NCI-H748 (cell line): Measurements from ENCODE around the gene ZC3H12A.

Experiments used
- DNase-seq: peaks from one replicate; lab custom pipeline; 2025; ENCODE audit not compliant: unreplicated experiment; lab: John Stamatoyannopoulos, UW

Gene ZC3H12A

GRCh38 chr1:37478451-37478881, 4.1 kb downstream of the ZC3H12A start:
- DNase-seq = no peak

GRCh38 chr1:37478890-37479254, 4.5 kb downstream of the ZC3H12A start:
- DNase-seq = no peak

DNA sequence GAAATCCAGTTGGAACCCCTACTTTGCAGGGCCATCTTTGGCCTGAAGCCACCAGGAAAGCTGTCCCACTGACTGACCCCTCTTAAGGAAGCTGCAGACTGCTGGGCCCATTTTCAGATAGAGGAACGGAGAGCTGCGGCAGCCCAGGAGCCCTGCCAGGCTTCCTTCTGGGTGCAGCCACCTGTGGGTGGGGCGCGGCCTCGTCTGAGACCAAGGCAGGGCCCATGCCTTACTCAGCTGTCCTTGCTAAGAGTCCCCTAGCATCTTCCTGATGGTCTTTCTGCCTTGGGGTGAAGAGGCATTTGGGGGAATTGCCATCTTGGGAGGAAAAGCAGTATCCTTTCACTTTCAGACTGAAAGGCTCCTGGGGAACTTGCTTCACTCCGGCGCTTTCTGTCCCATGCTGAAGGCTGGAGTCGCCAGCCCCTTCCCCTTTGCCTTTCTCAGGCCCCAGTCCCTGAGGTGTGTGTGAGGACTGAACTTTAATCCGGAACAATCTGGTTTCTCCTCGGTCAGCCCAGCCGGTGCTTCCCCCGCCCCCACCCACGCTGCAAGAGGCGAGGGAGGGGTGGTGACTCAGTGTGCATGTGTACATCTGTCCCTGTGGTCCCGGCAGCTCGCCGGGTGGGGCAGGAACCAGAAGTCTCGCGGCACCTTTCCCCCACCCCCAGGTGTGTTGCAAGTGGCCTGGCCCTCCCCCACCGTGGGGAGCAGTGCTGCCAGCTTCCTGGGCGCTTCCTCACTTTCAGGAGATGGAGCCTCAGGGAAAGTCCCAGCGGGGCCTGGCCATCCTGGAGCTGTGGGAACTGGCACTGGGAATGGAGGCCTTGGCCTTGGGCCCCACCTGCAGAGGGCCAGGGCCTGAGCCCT, 5.1 kb downstream of the ZC3H12A start:
- DNase-seq = no peak

GRCh38 chr1:37480125-37480466, 5.7 kb downstream of the ZC3H12A start:
- DNase-seq = no peak

DNA sequence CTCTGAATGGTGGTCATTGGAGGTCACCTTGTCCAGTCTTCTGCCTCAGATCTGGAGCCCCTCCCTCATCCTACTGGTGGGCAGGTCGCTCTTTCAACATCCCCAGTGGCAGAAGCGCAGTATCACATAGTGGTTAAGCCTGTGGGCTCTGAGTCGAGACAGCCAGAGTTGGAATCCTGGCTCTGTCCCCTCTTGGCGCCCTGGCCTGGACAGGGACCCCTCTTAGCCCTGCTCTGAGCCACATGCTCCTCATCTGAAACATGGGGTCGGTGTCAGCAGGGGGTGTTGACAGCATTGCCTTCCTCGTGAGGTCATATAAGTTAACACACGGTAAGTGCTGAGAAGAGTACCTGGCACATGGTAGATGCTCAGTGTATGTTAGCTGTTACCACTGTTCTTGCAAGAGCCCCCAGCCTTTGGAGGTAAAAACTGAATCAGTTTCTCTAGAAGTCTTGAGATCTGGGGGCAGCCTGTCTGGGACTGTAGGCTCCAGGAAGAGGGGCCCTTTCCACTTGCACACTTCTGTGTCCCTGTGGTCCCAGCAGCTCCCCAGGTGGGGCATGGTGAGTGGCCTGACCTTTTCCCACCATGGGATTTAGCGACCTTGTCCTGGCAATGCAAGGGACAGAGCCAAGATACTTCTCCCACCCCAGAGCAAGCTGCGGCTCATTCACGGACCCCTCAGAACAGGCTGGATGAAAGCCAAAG, 6.4 kb downstream of the ZC3H12A start:
- no peak for DNase-seq

DNA sequence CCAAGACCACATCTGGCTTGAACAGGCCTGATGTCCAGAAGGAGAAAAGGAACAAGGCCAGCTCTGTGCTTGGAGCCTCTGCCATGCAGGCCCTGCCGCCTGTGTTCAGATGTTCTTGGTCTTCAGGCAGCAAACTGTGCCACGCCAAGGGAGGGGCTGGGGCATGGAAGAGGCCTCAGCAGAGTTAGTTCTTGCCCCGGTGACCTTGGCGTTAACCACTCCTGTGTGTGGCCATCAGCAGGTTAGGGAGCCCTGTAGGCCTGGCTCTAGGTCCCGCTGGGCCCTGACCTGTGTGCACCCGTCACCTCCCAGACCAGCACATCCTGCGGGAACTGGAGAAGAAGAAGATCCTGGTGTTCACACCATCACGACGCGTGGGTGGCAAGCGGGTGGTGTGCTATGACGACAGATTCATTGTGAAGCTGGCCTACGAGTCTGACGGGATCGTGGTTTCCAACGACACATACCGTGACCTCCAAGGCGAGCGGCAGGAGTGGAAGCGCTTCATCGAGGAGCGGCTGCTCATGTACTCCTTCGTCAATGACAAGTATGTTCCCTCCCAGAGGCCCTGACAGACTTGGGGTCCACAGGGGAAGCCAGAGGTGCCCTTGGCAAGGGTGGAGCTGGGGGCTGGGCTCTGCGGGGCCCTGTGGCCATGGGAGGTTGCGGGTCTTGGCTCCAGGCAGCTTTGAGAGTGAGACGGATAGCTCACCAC, 7.1 kb downstream of the ZC3H12A start:
- no peak for DNase-seq

- no peak for DNase-seq
Observed at GRCh38 chr1:37482004-37482785, 7.8 kb downstream of the ZC3H12A start.

DNA sequence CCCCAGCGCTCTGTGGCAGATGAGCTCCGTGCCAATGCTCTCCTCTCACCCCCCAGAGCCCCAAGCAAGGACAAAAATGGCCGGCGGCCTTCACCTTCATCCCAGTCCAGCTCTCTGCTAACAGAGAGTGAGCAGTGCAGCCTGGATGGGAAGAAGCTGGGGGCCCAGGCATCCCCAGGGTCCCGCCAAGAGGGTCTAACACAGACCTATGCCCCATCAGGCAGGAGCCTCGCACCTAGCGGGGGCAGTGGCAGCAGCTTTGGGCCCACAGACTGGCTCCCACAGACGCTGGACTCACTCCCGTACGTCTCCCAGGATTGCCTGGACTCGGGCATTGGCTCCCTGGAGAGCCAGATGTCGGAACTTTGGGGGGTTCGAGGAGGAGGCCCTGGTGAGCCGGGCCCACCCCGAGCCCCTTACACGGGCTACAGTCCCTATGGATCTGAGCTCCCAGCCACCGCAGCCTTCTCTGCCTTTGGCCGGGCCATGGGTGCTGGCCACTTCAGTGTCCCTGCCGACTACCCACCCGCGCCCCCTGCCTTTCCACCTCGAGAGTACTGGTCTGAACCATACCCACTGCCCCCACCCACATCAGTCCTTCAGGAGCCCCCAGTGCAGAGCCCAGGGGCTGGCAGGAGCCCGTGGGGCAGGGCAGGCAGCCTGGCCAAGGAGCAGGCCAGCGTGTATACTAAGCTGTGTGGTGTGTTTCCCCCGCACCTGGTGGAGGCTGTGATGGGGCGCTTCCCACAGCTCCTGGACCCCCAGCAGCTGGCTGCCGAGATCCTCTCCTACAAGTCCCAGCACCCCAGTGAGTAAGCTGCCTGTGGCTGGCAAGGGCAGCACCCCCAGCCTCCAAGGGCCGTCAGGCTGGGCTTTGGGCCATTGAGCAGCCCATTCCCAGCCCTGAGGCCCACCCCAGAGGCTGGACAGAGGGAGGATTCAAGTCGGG, 8.7 kb downstream of the ZC3H12A start:
- DNase-seq = no peak

- DNase-seq = no peak
Observed at GRCh38 chr1:37483785-37484184, 9.4 kb downstream of the ZC3H12A start.

DNA sequence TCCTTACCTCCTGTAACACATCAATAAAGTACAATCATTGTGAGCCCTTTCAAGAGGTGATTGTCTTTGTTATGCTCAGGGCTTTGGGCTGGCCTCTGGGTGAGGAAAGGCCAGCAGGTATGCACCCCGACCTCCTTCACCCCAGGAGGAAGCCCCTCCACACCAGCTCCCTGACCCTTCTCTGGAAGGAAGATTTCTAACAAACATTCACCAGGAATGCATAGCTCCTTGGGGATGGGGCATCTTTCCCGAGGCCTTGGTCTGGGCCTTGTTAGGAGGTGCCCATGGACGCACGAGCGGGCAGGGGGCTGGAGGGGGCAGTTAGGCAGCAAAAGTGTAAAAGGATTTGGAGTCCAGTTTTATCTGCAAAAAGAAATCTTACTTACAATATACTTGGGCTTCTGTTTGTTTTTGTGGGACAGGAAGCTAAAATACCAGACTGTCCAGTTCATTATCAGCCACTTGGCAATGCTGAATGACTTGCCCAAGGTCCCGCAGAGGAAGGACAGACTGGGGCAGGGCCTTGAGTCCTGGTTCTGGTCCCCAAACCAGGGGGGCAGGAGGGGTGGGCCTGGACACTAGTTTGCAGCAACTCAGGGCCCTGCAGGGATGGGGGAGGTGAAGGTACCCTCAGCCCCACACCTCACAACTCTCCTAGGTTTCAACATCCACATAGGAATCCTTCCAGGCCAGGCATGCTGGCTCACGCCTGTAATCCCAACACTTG, 10.1 kb downstream of the ZC3H12A start:
- no peak for DNase-seq

- no peak for DNase-seq
Observed at GRCh38 chr1:37485902-37486679, 11.7 kb downstream of the ZC3H12A start.

DNA sequence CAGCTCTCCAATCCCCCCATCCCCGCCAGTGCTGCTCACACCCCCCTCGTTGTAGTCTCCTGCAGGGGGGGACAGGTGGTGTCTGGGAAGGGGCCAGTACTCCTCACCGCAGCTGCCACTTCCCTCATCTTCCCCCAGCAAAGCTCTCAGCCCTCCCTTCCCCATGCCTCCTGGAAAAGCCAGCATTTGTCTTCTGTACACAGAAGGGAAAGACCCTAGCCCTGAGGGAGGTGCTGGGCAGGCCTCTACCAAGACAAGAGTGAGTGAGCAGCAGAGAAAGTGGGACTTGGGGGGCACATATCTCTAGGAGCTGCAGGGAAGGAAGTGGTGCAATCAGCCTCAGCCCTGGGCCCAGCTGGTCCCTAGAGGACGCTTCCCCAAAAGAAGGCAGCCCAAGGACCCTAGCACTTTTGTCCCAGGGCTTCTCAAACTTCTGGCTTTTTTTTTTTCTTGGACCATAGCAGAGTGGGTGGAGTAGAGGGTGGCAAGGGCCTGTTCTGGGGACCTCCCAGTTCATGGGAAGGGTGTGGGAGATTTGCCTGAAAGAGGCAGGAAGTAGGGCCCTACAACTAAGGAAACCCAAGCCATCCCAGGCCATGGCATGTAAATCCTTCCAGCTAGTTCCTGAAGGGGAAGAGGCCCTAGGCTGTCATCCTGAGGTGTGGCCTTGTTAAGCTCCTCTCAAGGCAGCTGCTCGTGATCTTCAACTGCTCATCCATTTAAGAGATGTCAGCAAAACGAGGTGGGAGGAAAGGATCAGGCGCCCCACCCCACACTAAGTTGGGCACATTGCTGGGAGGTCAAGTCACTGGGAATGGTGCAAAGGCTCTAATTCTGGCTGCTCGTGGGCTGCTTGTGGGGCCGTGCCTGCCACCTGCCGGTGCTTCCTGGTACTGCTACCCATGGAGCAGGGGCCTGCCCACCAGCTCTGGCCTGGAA, 12.6 kb downstream of the ZC3H12A start:
- DNase-seq = peak; percentile 29

- no peak for DNase-seq
Observed at GRCh38 chr1:37487619-37487984, 13.2 kb downstream of the ZC3H12A start.

DNA sequence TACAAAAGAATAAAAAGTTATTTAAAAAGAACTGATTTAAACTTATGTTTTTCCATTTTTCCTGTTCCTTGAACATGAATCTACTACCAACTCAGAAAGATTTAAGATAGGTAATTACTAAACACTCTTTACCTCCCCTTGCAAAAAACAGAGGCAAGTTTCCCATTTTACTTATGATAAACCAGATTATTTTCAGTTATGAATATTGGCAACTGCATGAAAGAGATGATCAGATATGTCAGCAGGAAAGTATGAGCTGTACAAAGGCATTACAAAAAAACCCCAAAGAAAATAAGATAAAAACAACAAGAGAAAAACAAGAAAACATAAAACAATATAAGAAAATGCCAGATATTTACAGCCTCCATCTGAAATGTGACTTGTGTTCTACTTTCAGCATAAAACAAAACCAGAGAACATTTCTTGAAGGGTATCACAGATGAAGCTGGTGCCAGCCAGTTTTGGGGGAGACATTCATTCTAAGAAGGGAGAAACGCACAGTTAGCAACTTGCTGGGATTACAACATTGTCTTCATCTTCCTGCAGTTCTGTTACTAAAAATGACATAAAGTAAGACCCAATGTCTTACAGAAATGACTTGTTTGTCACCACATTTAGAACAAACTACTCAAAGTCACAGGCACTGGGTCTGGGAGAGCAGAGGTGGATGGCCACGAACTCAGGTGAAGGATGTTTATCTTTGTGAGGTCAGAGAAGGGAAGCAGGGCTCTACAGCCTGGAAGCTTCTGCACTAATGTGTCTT, 19.1 kb downstream of the ZC3H12A start:
- no peak for DNase-seq

GRCh38 chr1:37495875-37496274, 21.5 kb downstream of the ZC3H12A start:
- DNase-seq = no peak

DNA sequence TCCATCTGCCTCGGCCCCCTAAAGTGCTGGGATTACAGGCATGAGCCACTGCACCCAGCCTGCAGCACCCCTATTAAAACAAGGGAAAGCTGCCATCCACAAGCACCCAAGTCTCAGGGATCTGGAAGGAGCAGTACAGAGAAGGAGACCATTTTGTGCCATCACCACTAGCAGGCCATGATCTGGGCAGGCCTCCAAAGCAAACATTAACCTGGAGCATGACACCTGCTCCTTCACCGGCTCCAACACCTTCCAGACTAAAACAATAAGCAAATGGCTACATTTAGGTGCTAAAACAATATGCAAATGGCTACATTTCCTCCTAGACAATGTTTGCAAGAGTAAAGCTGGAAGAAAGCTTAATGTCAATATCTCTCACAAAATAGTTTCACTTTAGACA, 23.5 kb downstream of the ZC3H12A start:
- DNase-seq = peak; percentile 67
